Parathyroid adenoma (tissue), 2 donors: ENCODE data around the gene PRKAG1.

ENCODE experiments used
- H2AFZ ChIP-seq: fragments of 300-600 bp; sonication (generic); one replicate; pipeline ENCODE4 v1.7.0; 2017; ENCODE audit warnings: antibody characterized with exemption, mild to moderate bottlenecking
- H3K27ac ChIP-seq: fragments of 300-600 bp; sonication (generic); one replicate; pipeline ENCODE4 v1.7.0; 2017
- H3K27me3 ChIP-seq: fragments of 300-600 bp; sonication (generic); one replicate; pipeline ENCODE4 v1.7.0; 2017; ENCODE audit warnings: low read length; ENCODE audit not compliant: control insufficient read depth, insufficient read depth
- H3K36me3 ChIP-seq: fragments of 300-600 bp; sonication (generic); one replicate; pipeline ENCODE4 v1.7.0; 2017; ENCODE audit warnings: low read length; ENCODE audit not compliant: control insufficient read depth, insufficient read depth
- H3K4me1 ChIP-seq: fragments of 300-600 bp; sonication (generic); one replicate; pipeline ENCODE4 v1.7.0; 2017; ENCODE audit warnings: control low read depth
- H3K4me2 ChIP-seq: fragments of 300-600 bp; sonication (generic); one replicate; pipeline ENCODE4 v1.7.0; 2017; ENCODE audit warnings: low read length
- H3K4me3 ChIP-seq: fragments of 300-600 bp; sonication (generic); one replicate; pipeline ENCODE4 v1.7.0; 2017; ENCODE audit warnings: low read depth, low read length
- H3K79me2 ChIP-seq: fragments of 300-600 bp; sonication (generic); one replicate; pipeline ENCODE4 v1.7.0; 2017; ENCODE audit warnings: control low read depth
- H3K9ac ChIP-seq: fragments of 300-600 bp; sonication (generic); one replicate; pipeline ENCODE4 v1.7.0; 2017; ENCODE audit warnings: mild to moderate bottlenecking
- H3K9me3 ChIP-seq: fragments of 300-600 bp; sonication (generic); one replicate; pipeline ENCODE4 v1.7.0; 2017; ENCODE audit warnings: low read length; ENCODE audit not compliant: control insufficient read depth
- TF ChIP-seq, protein P1 (sequence below): fragments of 300-600 bp; sonication (generic); IDR thresholded peaks from one replicate; pipeline ENCODE4 v1.7.0; 2017; ENCODE audit warnings: antibody characterized with exemption, mild to moderate bottlenecking
- donor health status: primary hyperparathyroidism.

Gene PRKAG1

DNA sequence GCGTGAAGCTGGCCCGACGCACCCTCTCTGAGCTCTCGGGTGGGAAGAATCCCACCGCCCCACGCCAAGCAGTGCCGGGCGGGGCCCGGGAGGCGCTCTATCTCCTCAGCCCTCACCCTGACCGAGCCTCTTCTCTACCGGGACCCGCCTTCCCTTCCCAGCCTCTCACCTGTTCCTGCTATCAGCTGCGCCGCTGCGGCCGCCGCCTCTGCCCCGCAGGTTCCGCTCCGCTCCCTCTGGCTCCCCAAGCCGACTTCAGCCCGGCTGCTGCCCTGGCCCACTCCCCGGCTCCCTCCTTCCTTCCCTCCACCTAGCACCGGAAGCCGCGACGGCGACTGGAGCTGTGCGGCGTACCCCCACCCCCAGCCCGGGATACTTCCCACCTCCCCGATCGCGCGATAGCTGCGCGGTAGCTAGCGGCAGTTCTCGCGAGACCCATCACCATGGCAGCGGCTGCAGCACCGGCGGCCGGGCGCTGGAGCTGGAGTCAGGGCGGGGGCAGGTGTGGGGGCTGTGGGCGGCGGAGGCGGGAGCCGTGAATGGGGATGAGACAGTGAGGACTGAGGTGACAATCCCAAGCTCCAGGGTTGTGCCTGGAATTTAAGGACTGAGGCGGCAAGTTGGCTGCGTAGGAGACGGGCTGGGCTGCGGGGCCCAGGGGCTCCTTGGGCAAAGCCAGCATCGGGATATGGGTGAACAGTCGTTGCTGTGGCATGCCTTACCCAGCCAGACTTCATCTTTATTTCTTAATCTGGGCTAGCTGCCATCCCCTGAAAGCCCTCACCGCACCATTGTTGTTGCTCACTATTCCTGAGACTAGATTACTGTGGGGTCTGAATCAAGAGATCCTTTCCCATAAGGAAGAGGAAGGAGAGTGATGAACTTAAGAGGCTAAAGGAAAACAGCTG, 61.2 kb downstream of the PRKAG1 start, which contains the start of gene ARF3:
Gene ARF3 (minus strand): TSS at position 347 of the 908 bp plus-strand sequence. CDS start 16,392 bp downstream, outside the sequence.
- TF ChIP-seq, protein P1, sequence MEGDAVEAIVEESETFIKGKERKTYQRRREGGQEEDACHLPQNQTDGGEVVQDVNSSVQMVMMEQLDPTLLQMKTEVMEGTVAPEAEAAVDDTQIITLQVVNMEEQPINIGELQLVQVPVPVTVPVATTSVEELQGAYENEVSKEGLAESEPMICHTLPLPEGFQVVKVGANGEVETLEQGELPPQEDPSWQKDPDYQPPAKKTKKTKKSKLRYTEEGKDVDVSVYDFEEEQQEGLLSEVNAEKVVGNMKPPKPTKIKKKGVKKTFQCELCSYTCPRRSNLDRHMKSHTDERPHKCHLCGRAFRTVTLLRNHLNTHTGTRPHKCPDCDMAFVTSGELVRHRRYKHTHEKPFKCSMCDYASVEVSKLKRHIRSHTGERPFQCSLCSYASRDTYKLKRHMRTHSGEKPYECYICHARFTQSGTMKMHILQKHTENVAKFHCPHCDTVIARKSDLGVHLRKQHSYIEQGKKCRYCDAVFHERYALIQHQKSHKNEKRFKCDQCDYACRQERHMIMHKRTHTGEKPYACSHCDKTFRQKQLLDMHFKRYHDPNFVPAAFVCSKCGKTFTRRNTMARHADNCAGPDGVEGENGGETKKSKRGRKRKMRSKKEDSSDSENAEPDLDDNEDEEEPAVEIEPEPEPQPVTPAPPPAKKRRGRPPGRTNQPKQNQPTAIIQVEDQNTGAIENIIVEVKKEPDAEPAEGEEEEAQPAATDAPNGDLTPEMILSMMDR = peak; percentile 13
- H3K4me3 ChIP-seq = peak within 1 kb of the TSS; percentile 99
- peak within 1 kb of the TSS; percentile 88 for H3K4me2 ChIP-seq
- peak within 1 kb of the TSS; percentile 91 for H3K27ac ChIP-seq
- peak within 1 kb of the TSS; percentile 85 for H3K9ac ChIP-seq
- peak within 1 kb of the TSS; percentile 82 for H2AFZ ChIP-seq
- no peaks in the 10 kb centered on the region for H3K9me3 ChIP-seq
- peaks cover 6% of the 10 kb centered on the region for H3K4me1 ChIP-seq
- no peaks in the 10 kb centered on the region for H3K36me3 ChIP-seq
- no peaks in the 10 kb centered on the region for H3K27me3 ChIP-seq
- H3K79me2 ChIP-seq = peaks cover 20% of the 10 kb centered on the region

DNA sequence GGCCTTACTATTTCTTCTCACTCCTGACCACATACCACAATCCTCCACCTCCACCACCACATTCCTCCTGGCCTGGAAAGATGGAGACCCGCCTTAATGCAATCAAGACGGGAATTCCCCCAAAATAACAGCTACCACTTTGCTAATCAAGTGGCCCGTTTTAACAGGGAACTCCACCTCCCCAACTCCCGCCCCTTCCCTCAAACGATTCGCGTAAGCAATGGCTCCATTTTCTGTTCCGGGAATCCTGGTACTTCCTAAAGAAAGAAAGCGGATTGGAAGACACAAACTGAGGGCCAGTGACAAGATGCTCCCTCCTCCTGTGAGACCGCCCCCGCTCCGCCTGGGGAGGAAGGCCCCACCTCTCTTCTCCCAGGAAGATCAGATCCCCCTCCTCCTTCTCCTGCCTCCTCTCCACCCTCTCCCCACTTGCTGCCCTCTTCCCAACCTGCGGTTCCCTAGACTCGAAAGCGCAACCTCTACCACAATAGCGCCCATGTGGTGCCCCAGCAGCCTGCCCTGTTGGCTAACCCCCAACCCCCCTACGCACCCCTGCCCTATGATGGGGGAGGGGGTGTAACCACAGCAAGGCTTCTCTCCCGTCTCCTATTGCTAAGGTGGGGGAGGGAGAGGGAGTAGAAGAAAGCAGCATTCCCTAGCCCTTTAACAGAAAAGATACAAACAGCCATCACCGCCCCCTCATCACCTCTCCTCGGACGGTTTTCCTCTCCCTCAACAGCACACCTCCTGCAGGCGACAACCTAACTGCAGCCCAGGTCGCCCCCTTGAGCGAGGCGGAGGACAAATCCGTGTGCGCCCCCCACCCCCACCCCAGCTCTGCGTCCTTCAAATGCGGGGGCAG, 62.1 kb downstream of the PRKAG1 start:
- peak overlapping the region; percentile 88 for H3K4me2 ChIP-seq
- H3K36me3 ChIP-seq = no peaks in the 10 kb centered on the region
- peak overlapping the region; percentile 91 for H3K27ac ChIP-seq

DNA sequence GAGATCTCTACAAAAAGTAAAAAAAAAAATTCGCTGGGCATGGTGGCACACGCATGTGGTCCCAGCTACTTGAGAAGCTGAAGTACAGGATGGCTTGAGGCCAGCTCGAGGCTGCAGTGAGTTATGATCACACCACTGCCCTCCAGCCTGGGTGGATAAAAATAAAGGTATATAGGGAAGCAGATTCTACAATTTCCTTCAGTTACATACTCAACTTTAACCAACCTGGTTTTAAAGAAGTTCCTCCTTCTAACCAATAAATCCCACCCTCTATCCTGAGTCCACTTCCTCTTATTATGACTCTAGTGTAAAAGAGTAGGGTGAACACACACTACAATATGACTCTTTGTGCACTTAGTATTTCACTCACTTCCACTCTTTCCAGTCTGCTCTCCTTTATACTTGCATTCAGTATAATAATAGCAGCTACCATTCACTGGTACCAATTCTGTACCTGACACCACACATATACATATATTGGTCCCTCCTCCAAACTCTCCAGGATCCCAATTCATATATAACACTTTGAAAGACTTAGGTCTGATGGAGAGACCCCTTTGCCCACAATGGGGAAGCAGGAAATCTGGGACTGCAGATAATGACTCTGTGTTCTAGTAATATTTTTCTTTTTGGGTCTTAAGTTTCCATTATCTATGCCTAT, 63.6 kb downstream of the PRKAG1 start:
- H3K4me2 ChIP-seq = no peak overlapping the region
- no peaks in the 10 kb centered on the region for H3K36me3 ChIP-seq
- peaks cover 6% of the 10 kb centered on the region for H3K4me1 ChIP-seq
- H2AFZ ChIP-seq = no peak overlapping the region
- no peak overlapping the region for H3K4me3 ChIP-seq
- H3K9me3 ChIP-seq = no peaks in the 10 kb centered on the region
- TF ChIP-seq, protein P1 = no peak
- H3K27me3 ChIP-seq = no peaks in the 10 kb centered on the region
- peaks cover 32% of the 10 kb centered on the region for H3K79me2 ChIP-seq
- H3K9ac ChIP-seq = no peak overlapping the region
- no peak overlapping the region for H3K27ac ChIP-seq

More for the DNA sequence above, 62.1 kb downstream of the PRKAG1 start:
- peak overlapping the region; percentile 82 for H2AFZ ChIP-seq
- TF ChIP-seq, protein P1 = no peak
- peaks cover 20% of the 10 kb centered on the region for H3K79me2 ChIP-seq
- H3K9me3 ChIP-seq = no peaks in the 10 kb centered on the region
- H3K4me3 ChIP-seq = peak overlapping the region; percentile 99
- H3K4me1 ChIP-seq = peaks cover 6% of the 10 kb centered on the region
- H3K27me3 ChIP-seq = no peaks in the 10 kb centered on the region
- H3K9ac ChIP-seq = peak overlapping the region; percentile 85

DNA sequence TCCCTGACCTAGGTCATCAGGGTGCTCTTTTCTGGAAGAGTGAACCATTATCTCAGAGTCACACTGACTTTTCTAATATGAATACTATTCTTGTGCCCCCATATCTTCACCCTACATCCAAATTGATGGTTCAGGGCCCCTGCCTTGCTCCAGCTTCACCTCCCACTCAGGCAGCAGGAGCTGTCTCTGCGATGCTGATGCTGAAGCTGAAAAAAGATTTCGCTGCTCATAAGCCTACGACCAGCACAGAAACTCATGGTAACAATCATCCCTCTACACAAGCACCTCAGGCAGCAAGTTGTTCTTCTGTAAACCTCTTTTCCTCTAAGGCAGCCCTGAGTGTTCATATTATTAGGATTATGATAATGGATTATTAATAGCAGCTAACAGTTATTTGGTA, 64.5 kb downstream of the PRKAG1 start:
- no peak overlapping the region for H3K27ac ChIP-seq
- H3K9ac ChIP-seq = no peak overlapping the region
- H3K9me3 ChIP-seq = no peaks in the 10 kb centered on the region
- H3K36me3 ChIP-seq = no peaks in the 10 kb centered on the region
- no peaks in the 10 kb centered on the region for H3K27me3 ChIP-seq
- no peak overlapping the region for H3K4me3 ChIP-seq
- peaks cover 6% of the 10 kb centered on the region for H3K4me1 ChIP-seq
- TF ChIP-seq, protein P1 = no peak
- no peak overlapping the region for H3K4me2 ChIP-seq
- H2AFZ ChIP-seq = no peak overlapping the region
- peaks cover 40% of the 10 kb centered on the region for H3K79me2 ChIP-seq
